Kasumi-1 (cell line): ENCODE results near the gene IRX4.

Experiments
- DNase-seq, 2 experiments: peaks; one replicate each; lab custom pipeline; 2025; lab: John Stamatoyannopoulos, UW

The IRX4 gene

DNA sequence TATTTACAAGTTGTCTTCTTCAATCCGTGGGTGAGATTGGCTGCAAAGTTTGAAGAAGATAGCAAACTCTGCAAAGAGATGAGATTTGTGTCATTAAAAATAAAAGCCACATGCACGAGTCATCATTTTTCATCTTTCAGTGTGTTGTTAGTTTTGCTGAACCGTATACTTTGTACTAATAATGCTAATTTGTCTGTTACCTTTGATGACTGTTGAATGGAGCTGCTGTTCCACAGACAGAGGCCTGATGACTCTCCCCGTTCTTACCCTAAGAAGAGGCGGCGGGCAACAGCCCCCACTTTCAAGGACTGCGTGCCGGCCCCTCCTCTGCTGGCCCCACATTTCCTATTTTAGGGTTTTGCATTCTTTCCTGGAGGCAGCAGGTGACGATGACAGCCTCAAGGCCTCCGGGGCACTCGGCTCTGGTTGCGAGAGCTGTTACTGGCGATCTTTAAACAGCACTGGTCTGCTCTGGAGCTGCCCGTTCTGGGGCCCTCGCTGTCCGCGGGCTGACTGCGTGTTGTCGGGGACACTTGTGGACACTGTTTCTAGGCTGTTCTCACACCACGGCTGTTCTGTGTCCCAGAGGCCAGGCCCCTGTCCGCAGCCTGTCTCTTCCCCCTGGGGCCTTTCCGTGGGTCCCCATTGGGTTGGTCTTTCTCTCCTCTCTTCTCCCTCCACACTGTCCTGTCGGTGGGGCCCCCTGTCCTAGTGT is 46.4 kb downstream of the IRX4 start:
- no peak for DNase-seq

DNA sequence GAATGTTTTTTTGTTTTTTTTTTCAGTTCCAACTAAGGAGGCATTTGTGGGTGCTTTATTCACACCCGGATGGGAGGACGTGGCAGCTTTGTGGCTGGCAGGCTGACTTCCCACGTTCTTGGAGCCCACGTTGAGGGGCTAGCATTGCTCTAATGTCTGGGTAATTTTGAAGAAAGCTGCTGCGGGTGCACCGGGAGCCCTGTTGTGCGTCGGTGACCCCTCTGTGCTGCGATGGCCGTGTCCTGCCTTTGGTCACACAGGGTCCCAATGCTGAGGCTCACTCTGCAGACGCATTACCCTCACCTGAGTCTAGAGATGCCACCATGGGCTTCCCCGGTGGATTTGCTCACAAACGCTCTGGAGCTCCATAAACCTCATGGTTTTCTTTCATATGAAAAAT is 47.3 kb downstream of the IRX4 start:
- DNase-seq = no peak

DNA sequence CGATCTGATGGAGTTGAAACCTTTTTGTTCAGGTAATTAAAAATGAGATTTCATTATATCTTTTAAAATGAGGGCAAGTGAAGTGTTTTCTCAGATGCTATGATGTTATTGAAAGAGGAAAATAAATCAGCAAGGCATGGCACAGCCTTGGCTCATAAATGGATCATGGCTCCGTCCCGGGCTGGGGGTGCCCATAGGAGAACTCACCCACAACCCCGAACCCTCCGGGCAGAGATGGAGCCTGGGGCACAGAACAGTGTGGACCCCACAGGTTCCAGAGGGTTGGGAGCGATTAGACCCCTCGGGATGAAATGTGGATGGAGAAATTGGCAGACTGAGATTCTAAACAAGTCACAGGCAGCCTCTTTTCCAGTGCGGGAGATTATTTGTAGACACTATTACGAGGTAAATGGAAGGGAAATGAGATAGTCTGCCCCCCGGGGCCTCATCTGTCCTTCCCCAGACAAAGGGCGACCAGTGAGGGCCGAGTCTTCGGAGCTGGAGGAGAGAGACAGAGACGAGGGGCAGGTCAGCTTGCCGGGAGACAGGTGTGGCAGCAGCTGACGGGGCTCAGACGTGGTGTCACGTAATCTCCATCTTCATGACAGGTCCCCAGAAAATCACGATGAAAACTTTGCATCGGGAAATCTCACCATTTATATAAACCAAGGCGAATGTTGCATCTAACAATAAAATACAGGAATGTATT is 47.9 kb downstream of the IRX4 start:
- DNase-seq = no peak

DNA sequence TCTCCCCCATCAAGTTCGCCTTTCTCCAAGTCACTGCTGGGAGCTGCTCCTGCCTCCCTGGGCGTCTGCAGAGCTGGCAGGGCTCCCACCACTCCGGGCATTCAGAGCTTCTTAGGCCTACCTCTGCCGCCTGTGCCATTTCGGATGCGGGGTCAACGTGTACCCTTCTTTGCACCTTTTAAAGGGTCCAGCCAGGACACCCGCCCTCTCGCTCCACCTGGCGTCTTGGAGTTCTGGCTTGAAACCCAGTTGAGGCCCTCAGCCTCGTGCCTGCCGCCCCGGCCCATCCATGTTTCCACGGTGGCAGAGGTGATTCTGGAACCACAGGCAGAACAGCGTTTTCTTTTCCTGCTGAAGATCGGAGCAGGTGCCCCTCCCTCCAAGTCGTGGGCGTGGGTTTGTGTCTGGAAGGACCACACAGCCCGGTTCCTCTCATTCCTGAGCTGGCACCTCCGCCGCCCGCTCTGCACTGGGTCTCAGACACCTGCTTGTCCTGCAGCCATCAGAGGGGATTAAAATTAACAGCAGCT is 48.6 kb downstream of the IRX4 start:
- no peak for DNase-seq

DNA sequence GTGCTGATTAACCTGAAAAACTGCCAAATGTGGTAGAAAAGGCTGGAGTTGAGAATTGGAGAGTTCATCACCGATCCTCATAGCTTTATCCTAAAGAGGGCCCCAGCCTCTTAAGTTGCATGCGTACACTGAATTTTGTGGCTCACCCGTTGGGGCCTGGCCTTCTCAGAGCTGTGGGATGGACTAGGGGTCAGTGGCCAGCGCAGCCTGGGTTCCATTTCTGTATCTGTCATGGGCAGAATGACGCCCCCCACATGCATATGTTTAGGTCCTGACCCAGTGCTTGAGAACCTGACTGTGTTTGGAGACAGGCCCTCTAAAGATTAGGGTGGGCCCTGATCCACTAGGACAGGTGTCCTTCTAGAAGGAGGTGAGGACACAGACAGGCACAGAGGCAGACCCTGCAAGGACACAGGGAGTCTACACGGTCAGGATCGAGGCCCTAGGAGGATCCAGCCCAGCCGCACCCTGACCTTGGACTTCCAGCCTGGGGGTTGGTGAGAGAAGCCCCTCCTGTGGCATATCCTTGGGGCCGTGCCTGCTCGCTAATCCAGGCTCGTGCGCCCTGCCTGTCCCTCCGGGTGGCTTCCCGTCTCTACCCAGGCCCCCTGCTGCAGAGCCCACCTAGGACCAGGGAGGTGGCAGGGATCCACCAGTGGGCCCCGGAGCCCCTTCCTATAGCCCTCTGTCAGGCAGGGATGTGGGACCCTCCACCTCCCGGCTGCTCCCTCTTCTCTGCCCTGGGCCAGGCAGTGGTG is 49.3 kb downstream of the IRX4 start:
- no peak for DNase-seq

DNA sequence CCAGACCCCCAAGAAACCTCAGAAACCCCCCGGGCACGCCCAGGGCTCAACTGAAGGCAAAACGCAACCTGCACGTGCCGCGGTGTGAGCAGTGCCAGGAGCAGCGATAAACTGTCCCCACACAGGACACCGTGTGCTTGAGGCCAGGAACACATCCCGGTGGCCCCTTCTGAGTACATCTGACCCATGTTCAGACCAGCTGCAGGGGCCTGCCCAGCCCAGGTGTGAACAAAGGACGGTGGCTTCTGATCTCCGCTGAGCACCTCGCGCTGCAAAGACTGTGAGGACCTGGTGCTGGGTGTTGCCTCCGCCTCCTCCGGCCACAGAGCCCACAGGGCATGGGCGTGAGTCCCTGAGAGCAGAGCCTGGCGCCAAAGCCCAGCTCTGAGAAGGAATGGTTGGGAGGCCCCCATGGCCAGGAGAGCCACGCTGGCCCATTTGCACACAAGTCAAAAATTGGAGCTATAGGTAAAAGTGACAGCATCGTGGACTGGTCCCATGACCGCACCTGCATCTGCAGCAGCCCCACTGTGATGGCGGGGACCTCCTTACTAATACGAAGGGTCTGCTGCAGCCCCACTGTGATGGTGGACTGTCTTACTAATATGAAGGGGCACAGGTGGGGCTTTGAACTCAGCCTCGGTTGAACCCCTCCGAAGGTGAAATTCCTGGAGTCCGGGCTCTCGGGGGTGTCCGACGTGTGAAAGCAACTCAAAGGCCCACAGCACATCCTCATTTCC is 50.0 kb downstream of the IRX4 start:
- DNase-seq = no peak

DNA sequence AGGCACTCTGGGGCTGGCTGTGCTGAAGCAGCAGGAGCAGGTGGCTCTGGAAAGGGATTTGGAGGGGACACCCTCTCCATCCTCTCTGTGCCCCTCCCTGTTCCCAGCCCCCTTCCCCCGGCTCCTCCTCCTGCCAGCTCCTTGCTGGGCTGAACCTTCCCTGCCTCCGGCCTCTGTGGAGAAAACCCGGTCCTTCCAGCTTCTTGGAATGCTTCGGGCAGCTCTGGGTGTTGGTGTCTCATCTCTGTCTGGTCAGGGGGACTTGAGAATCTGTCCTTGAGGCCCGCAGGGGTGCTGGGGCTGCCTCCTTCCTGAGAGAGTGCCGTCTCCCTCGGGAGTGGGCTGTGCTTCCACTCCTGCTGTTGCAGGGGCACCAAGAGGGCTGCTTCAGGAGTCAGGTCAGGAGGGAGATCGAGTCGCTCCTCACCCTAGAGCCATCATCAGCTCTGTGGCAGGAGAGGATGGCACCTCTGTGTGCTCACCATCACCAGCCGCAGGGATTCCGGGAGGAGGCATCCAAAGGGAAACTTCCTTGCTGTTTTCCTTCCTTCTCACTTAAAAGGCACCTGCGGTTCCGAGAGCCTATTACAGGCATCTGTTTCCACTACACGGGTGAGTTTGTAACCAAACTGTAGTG is 50.9 kb downstream of the IRX4 start:
- DNase-seq = no peak

DNA sequence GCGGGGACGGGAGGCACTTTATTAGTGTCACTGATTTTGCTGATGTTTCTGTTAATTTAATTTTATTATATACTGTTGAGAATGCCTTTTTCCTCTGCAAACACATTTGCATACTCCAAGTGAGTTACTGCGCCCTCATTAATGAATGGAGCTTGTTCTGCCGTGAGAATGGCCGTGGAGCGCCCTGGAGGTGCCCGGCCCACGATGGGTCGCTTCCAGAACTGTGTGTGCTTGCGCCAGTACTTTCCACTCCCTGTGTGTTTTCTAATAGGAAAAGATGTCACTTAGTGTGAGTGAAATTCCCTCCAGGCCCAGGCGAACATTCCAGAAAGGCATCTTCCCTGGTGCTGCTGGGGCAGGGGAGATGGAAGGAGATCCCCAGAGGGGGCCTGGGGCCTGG is 51.5 kb downstream of the IRX4 start:
- DNase-seq = no peak

DNA sequence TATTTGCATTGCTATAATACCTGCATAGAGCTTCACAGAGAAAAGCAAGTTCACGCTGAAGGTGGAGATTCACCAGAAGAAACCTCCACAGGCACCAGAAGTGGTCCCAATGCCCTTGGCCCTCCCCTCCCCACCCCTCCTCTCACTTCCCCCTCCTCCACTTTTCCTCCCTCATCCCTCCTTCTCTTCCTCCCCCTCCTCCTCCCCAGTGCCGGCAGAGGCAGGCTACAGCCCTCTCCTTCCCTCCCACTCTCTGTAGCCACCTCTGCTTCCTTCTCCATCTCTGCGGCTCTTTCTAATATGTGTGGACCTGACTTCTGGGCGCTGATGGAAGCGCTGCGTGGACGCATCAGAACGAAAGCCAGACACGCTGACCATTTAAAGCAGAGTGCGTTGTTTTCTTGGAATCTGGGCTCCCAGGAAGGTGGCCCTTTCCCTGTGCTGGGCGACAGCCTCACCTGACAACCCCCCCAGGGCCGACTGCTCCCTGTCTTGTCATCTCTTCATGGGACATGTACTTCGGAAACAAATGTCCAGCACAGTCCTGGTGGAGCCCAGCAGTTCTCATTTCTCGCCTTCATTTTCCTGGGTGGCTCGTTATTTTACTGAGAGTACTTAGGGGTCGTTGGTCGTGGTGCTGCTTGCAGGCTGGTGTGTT is 52.0 kb downstream of the IRX4 start:
- DNase-seq = no peak

DNA sequence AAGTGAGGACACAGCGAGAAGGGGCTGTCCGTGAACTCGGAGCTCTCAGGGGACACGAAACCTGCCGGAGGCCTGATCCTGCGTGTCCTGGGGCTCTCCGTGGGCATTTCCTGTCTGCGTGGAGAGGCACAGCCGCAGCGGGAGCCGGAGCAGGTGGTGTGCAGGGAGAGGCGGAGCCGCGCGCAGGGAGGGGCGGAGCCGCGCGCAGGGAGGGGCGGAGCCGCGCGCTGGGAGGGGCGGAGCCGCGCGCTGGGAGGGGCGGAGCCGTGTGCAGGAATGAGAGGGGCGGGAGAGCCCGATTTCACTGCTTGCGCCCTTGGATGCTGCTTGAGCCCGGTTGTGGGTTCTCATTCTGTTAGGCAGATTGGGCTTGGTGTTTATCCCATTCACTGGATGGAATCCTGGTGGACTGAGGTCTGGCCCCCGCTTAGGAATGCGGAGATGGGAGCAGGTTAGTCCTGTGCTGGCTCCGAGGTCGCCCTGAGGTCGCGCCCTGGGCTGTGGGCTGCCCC is 54.8 kb downstream of the IRX4 start:
- DNase-seq = no peak
